Ovary (tissue), 10 donors: Measurements from ENCODE around the gene EGLN2. TPM values are rescaled to one million over a fixed set of nuclear protein-coding genes. Genes with fewer than 3 reads are reported as not detected.

Experiments
- DNase-seq, 5 donors: peaks; one replicate each; pipeline ENCODE4 v3.0.0-alpha.2; 2019 to 2020
- H3K27ac ChIP-seq, 2 donors: fragments of 200-600 bp; one replicate each; pipeline versions ENCODE4 v1.5.1 to v1.8.0; 2019 to 2022
- H3K27me3 ChIP-seq: fragments of 200-600 bp; one replicate; pipeline ENCODE4 v1.8.0; 2022
- H3K36me3 ChIP-seq: fragments of 200-600 bp; sonication (generic); one replicate; pipeline ENCODE4 v1.5.1; 2019
- H3K4me1 ChIP-seq: one replicate; pipeline ENCODE4 v1.8.1; 2013; ENCODE audit warnings: mild to moderate bottlenecking, moderate library complexity; ENCODE audit not compliant: insufficient read depth
- H3K4me3 ChIP-seq: fragments of 200-600 bp; sonication (generic); one replicate; pipeline ENCODE4 v1.5.1; 2017
- H3K9me3 ChIP-seq, 2 donors: fragments of 200-600 bp in 1 of 2; sonication (generic) in 1 of 2; one replicate each; pipeline versions ENCODE4 v1.5.1 to v1.8.1; 2013 to 2019; ENCODE audit warnings: mild to moderate bottlenecking in 1 of 2, moderate library complexity in 1 of 2
- CTCF ChIP-seq, 3 donors: fragments of 450-650 bp in 2 of 3; fragments of 200-600 bp in 1 of 3; IDR thresholded peaks; one replicate each; pipeline versions ENCODE4 v1.5.1 to v1.8.0; 2016 to 2022; ENCODE audit warnings: antibody characterized with exemption in 3 of 3, mild to moderate bottlenecking in 1 of 3
- EP300 ChIP-seq: sonication (generic); formaldehyde crosslinking; IDR thresholded peaks from one replicate; pipeline ENCODE4 v1.6.1; 2017; ENCODE audit warnings: antibody characterized with exemption
- POLR2A ChIP-seq: fragments of 450-650 bp; IDR thresholded peaks from one replicate; pipeline ENCODE4 v1.6.1; 2017; ENCODE audit warnings: antibody characterized with exemption, mild to moderate bottlenecking, moderate library complexity
- WGBS, 3 donors: extraction: QIAGEN DNeasy Blood & Tissue Kit in 1 of 3; methylation state at CpG; one replicate each; pipeline versions ENCODE4 v1.1.5 to v1.1.7; 2013 to 2017; 5-methylcytosine and 5-hydroxymethylcytosine counted together
- intact Hi-C, 4 donors: fragments of 100-400 bp; cut with DNase I; formaldehyde crosslinking; loops; one replicate each; pipeline versions ENCODE4 v1.11.0 to v1.15.1; 2022 to 2023
- long read RNA-seq, 3 donors: library from polyadenylated mRNA in 2 of 3; unstranded in 2 of 3; transcript quantifications; one replicate each; pipeline ENCODE4 v2.0.0 and lab custom pipeline, GENCODE V29; 2021 to 2026
- polyA plus RNA-seq, 2 donors: library from polyadenylated mRNA; stranded (reverse); fragments of 200-250 nt in 1 of 2; fragments of 350-450 nt in 1 of 2; fragmentation: Illumina TruSeq in 1 of 2; extraction: RNeasy Lipid Tissue Mini Kit (QIAGEN cat#74804) in 1 of 2; gene quantifications; one replicate each; pipeline ENCODE4 v1.2.3, GENCODE V29; 2013 to 2014
- total RNA-seq, 7 donors: library from RNA; depleted of rRNA in 2 of 7; stranded (reverse); fragments of >200 nt in 2 of 7; fragmentation: NEBNext Ultra II Directional in 3 of 7; extraction: Animal tissue kit (Norgen Biotek cat#: 25700) in 3 of 7; gene quantifications; one replicate each; pipeline versions ENCODE4 v1.1.0 to v1.2.4, GENCODE V29; 2016 to 2023
- donor health status: DM: no; HTN: no; CAD: no; lungs with moderate emphysema.
- donor health status: DM: no; HTN: no; CAD: no.
- donor health status: Bipolar disorder and iron deficiency.
- donor health status: DM: yes; HTN: yes; CAD: no.
- donor health status: DM: no; HTN: no; CAD: no.
- donor health status: DM: yes; HTN: yes; CAD: no.

The EGLN2 gene
- 100 to 1,000 TPM in 4 of 7 donors, 10 to 100 TPM in 3; 61.5 to 121 (median 102) TPM for total RNA-seq
- polyA plus RNA-seq = 10 to 100 TPM; 43.6 to 82.7 TPM
- long read RNA-seq, donor 1, transcript EGLN2-207 (5 exons, 2,821 nt) = minor isoform, 171 of 991 reads
- long read RNA-seq, donor 1, transcript EGLN2-201 (6 exons, 2,102 nt) = major isoform, 761 of 991 reads
- long read RNA-seq, donor 1, partial matches to known transcripts = 7 of 991 reads
- long read RNA-seq, donor 1, other reads (novel, unspliced or antisense) = 47 of 991 reads
- long read RNA-seq, donor 2, transcript EGLN2-207 (5 exons, 2,821 nt) = minor isoform, 9 of 45 reads
- long read RNA-seq, donor 2, transcript EGLN2-201 (6 exons, 2,102 nt) = major isoform, 35 of 45 reads
- long read RNA-seq, donor 2, partial matches to known transcripts = 0 of 45 reads
- long read RNA-seq, donor 2, other reads (novel, unspliced or antisense) = 0 of 45 reads
- long read RNA-seq, donor 3, transcript EGLN2-207 (5 exons, 2,821 nt) = minor isoform, 106 of 362 reads
- long read RNA-seq, donor 3, transcript EGLN2-201 (6 exons, 2,102 nt) = major isoform, 241 of 362 reads
- long read RNA-seq, donor 3, partial matches to known transcripts = 1 of 362 reads
- long read RNA-seq, donor 3, other reads (novel, unspliced or antisense) = 11 of 362 reads

- H3K4me3 ChIP-seq = peak within 1 kb of the TSS; percentile 79
- TF ChIP-seq POLR2A = peak; percentile 71
- TF ChIP-seq CTCF (IDR thresholded peaks at IDR 0.05) = peak in 1 of 3 donors; percentile 7
- peak; percentile 77 for TF ChIP-seq EP300
- DNase-seq = peak; percentile 100
- intact Hi-C loops = loop anchor here in 1 of 4 donors (2.0 kb wide), 1 partner anchor 48 kb away; the partner anchor contains the start of genes ACTMAP and SNRPA
- no peaks in the 10 kb centered on the region for H3K27me3 ChIP-seq
- 0 to 1% (median 0%) methylated on average over 43 to 108 of the region's 110 CpGs for WGBS, 3 donors
- H3K27ac ChIP-seq = peak within 1 kb of the TSS; percentile 83 to 85
- no peaks in the 10 kb centered on the region for H3K36me3 ChIP-seq
- no peaks in the 10 kb centered on the region for H3K9me3 ChIP-seq
- H3K4me1 ChIP-seq = peaks cover 32% of the 10 kb centered on the region
These were observed at the start of gene EGLN2 for GRCh38 chr19:40798683-40799557. Gene EGLN2 (plus strand): TSS chr19:40799191. CDS start chr19:40800573, 1,382 bp downstream.

GRCh38 chr19:40750058-40750873 lies 48.7 kb upstream of the EGLN2 start, which contains the start of gene ACTMAP:
Gene ACTMAP (minus strand): TSS chr19:40750477. CDS start chr19:40749803, 674 bp downstream.
- no peaks in the 10 kb centered on the region for H3K36me3 ChIP-seq
- H3K4me3 ChIP-seq = peak within 1 kb of the TSS; percentile 55
- peak; percentile 99 to 100 (median 100) for DNase-seq
- no peaks in the 10 kb centered on the region for H3K9me3 ChIP-seq
- no peaks in the 10 kb centered on the region for H3K27me3 ChIP-seq
- H3K27ac ChIP-seq = peak within 1 kb of the TSS; percentile 39 to 86
- peaks cover 18% of the 10 kb centered on the region for H3K4me1 ChIP-seq
- 0 to 1% (median 0%) methylated on average over 43 of the region's 43 CpGs for WGBS, 3 donors
- intact Hi-C loops = loop anchor here in 2 of 4 donors (2.0 to 5.0 kb wide), 2 partner anchors 49 to 52 kb away; partner anchors contain the start of gene EGLN2 (in 1 of the 2)
- TF ChIP-seq POLR2A (peak; percentile 84), CTCF (IDR thresholded peaks at IDR 0.05) (no peak), EP300 (peak; percentile 90)

GRCh38 chr19:40750874-40751537 lies 48.0 kb upstream of the EGLN2 start, which contains the start of gene SNRPA:
Gene SNRPA (plus strand): TSS chr19:40751203. CDS start chr19:40751409, 206 bp downstream.
- Histone ChIP-seq H3K27me3 (no peaks in the 10 kb centered on the region), H3K4me1 (peaks cover 18% of the 10 kb centered on the region), H3K36me3 (no peaks in the 10 kb centered on the region), H3K4me3 (peak within 1 kb of the TSS; percentile 55), H3K27ac (peak within 1 kb of the TSS; percentile 39 to 86), H3K9me3 (no peaks in the 10 kb centered on the region)
- TF ChIP-seq POLR2A (peak; percentile 85), CTCF (IDR thresholded peaks at IDR 0.05) (no peak)
- 0 to 1% (median 0%) methylated on average over 46 of the region's 46 CpGs for WGBS, 3 donors
- peak; percentile 96 to 97 (median 96) for DNase-seq
- intact Hi-C loops = loop anchor here in 2 of 4 donors (2.0 to 5.0 kb wide), 2 partner anchors 48 to 51 kb away; partner anchors contain the start of gene EGLN2 (in 1 of the 2)
